ENCODE data around the gene ARHGAP24.

GRCh38 chr4:85867271-85867670 lies 392.3 kb downstream of the ARHGAP24 start:
- TF ChIP-seq SUZ12 (IDR thresholded peaks at IDR 0.05), result no peak
- TF ChIP-seq ELF4 (IDR thresholded peaks at IDR 0.05), result no peak
- no peak for TF ChIP-seq SP1 (IDR thresholded peaks at IDR 0.05)
- TF ChIP-seq FOXM1 (IDR thresholded peaks at IDR 0.05; ENCODE audit: borderline replicate concordance), result no peak
- no peak for TF ChIP-seq CTBP1 (IDR thresholded peaks at IDR 0.05; ENCODE audit: borderline replicate concordance)
- no peak for TF ChIP-seq PKNOX1 (IDR thresholded peaks at IDR 0.05)
- TF ChIP-seq TARDBP (IDR thresholded peaks at IDR 0.05), result no peak
- TF ChIP-seq FOXA1 (IDR thresholded peaks at IDR 0.05), result no peak
